ENCODE measurements around the gene ETHE1.

ETHE1 gene

DNA sequence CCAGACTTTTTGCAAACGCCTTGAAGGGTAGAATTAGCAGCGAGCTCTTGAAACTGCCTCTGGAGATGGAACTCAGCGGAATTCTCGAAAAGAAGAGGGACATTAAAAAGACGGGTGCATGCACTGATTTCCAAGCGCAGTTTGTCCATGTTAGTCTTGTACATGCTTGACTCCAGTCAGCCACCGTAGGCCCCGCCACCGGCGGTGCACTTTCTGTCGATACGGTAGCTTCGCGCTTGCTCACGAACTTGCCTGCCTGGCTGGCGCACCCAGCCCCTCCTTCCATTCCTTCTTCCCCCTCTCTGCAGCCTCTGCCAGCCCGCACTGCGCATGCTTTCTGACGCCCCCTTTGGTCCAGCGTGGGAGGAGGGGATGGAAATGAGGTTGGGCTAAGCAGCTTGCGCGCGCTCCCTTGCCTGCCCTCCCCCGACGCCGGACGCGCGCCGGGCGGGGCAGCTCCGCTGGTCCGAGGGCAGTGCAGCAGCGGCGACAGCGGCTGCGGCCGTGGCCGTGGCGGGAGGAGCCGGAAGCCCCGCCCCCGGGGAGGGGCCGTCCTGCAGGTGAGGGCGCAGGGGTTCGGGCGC lies 6.1 kb upstream of the ETHE1 start, which contains the start of gene ZNF575:
Gene ZNF575 (plus strand): TSS at position 227 of the 584 bp plus-strand sequence. CDS start 1,235 bp downstream, outside the sequence.
- Histone ChIP-seq H2BK12ac (ENCODE audit: low read length) (no peak within 1 kb of the TSS), H2BK120ac (ENCODE audit: low read depth, low read length) (no peak within 1 kb of the TSS), H4K8ac (ENCODE audit: low read depth, low read length) (no peak within 1 kb of the TSS), H2AK5ac (ENCODE audit: low read depth, low read length) (peak within 1 kb of the TSS; percentile 76), H2BK15ac (ENCODE audit: low read length) (no peak within 1 kb of the TSS), H3K18ac (ENCODE audit: low read length) (peak within 1 kb of the TSS; percentile 89), H3K4me3 (ENCODE audit: low read length in 2 of 2) (peak within 1 kb of the TSS; percentile 43 to 69), H3K9me3 (replicated peaks in 1 of 2; ENCODE audit: control insufficient read depth in 2 of 2, insufficient read depth in 1 of 2, low read depth in 1 of 2, low read length in 2 of 2) (no peaks in the 10 kb centered on the region), H3K4me1 (ENCODE audit: control insufficient read depth in 2 of 2, insufficient read depth in 1 of 2, low read depth in 1 of 2, low read length in 2 of 2) (peaks cover 8 to 13% of the 10 kb centered on the region in 2 donors), H3K27me3 (ENCODE audit: control insufficient read depth in 3 of 3, insufficient read depth in 3 of 3, low read depth in 1 of 3, low read length in 3 of 3) (no peaks in the 10 kb centered on the region), H3K36me3 (replicated peaks in 1 of 2; ENCODE audit: control insufficient read depth in 2 of 2, insufficient read depth in 2 of 2, low read length in 2 of 2) (peaks cover 3 to 24% of the 10 kb centered on the region in 2 donors), H3K9ac (ENCODE audit: low read depth, low read length, poor library complexity) (peak within 1 kb of the TSS; percentile 79), H4K91ac (ENCODE audit: low read depth, low read length, poor library complexity) (no peak within 1 kb of the TSS), H3K79me1 (ENCODE audit: low read depth, low read length) (no peaks in the 10 kb centered on the region), H2BK5ac (ENCODE audit: low read length) (no peak within 1 kb of the TSS), H3K4me2 (ENCODE audit: insufficient read depth, low read length, poor library complexity, severe bottlenecking) (peak within 1 kb of the TSS; percentile 65), H3K14ac (ENCODE audit: low read length) (no peak within 1 kb of the TSS), H3K4ac (ENCODE audit: low read length) (no peak within 1 kb of the TSS), H3K23ac (ENCODE audit: low read depth, low read length, poor library complexity) (peak within 1 kb of the TSS; percentile 32), H3K27ac (replicated peaks; ENCODE audit: low read length) (peak within 1 kb of the TSS; percentile 81), H2AFZ (ENCODE audit: low read length) (peak within 1 kb of the TSS; percentile 88)
- DNase-seq (ENCODE audit: low spot score): peak; percentile 93
- no CpG with 5 or more reads among the region's 47 CpGs for WGBS, 2 donors (ENCODE audit: extremely low coverage in 2 of 2, insufficient read length in 2 of 2, insufficient replicate concordance in 1 of 2)

GRCh38 chr19:43532571-43532961 lies 5.6 kb upstream of the ETHE1 start:
- Histone ChIP-seq H3K9ac (ENCODE audit: low read depth, low read length, poor library complexity) (peak overlapping the region; percentile 79), H3K79me1 (ENCODE audit: low read depth, low read length) (no peaks in the 10 kb centered on the region), H3K27ac (replicated peaks; ENCODE audit: low read length) (peak overlapping the region; percentile 81), H2AK5ac (ENCODE audit: low read depth, low read length) (peak overlapping the region; percentile 76), H2BK5ac (ENCODE audit: low read length) (no peak overlapping the region), H3K4ac (ENCODE audit: low read length) (no peak overlapping the region), H3K23ac (ENCODE audit: low read depth, low read length, poor library complexity) (no peak overlapping the region), H3K4me1 (ENCODE audit: control insufficient read depth in 2 of 2, insufficient read depth in 1 of 2, low read depth in 1 of 2, low read length in 2 of 2) (peaks cover 8 to 15% of the 10 kb centered on the region in 2 donors), H2BK12ac (ENCODE audit: low read length) (no peak overlapping the region), H3K14ac (ENCODE audit: low read length) (no peak overlapping the region), H3K18ac (ENCODE audit: low read length) (peak overlapping the region; percentile 89), H3K9me3 (replicated peaks in 1 of 2; ENCODE audit: control insufficient read depth in 2 of 2, insufficient read depth in 1 of 2, low read depth in 1 of 2, low read length in 2 of 2) (no peaks in the 10 kb centered on the region), H2BK15ac (ENCODE audit: low read length) (no peak overlapping the region), H3K27me3 (ENCODE audit: control insufficient read depth in 3 of 3, insufficient read depth in 3 of 3, low read depth in 1 of 3, low read length in 3 of 3) (peaks cover 0 to 2% (median 0%) of the 10 kb centered on the region in 3 experiments), H2BK120ac (ENCODE audit: low read depth, low read length) (no peak overlapping the region), H3K4me3 (ENCODE audit: low read length in 2 of 2) (peak overlapping the region; percentile 43 to 69), H4K8ac (ENCODE audit: low read depth, low read length) (no peak overlapping the region), H2AFZ (ENCODE audit: low read length) (peak overlapping the region; percentile 88), H3K4me2 (ENCODE audit: insufficient read depth, low read length, poor library complexity, severe bottlenecking) (peak overlapping the region; percentile 63), H3K36me3 (replicated peaks in 1 of 2; ENCODE audit: control insufficient read depth in 2 of 2, insufficient read depth in 2 of 2, low read length in 2 of 2) (peaks cover 3 to 19% of the 10 kb centered on the region in 2 donors), H4K91ac (ENCODE audit: low read depth, low read length, poor library complexity) (no peak overlapping the region)
- no peak for DNase-seq (ENCODE audit: low spot score)
- WGBS, 2 donors (ENCODE audit: extremely low coverage in 2 of 2, insufficient read length in 2 of 2, insufficient replicate concordance in 1 of 2): no CpG with 5 or more reads among the region's 16 CpGs

DNA sequence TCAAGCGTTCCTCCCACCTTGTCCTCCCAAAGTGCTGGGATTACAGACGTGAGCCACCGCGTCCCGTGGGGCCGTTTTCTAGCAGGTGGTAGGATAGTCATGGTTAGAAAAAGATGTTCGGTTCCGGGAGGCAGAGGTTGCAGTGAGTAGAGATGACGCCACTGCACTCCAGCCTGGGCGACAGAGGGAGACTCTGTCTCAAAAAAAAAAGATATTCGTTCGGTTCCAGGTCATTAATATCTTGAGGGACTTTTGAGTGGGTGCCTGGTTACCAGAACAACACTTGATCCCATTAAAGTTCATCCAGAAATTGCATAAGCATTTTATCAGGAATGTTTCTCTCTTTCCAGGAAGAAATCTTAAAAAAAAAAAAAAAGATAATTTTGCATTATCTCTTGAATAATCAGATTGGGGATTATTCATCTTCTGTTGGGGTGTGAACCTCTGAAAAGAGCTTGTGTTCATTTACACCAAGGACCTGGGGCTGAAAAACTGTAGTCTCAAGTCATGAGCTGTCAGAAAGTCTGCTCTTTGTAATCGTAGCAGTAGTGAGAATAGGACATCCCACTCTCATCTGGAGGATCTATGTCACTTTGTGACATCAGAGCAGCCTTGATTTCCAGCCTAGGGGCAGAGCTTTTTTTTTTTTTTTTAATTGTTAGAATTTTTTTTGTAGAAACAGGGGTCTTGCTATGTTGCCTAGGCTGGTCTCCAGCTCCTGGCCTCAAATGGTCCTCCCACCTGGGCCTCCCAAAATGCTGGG lies 1.0 kb upstream of the ETHE1 start:
- Histone ChIP-seq H3K36me3 (replicated peaks in 1 of 2; ENCODE audit: control insufficient read depth in 2 of 2, insufficient read depth in 2 of 2, low read length in 2 of 2) (no peaks in the 10 kb centered on the region), H3K27me3 (ENCODE audit: control insufficient read depth in 3 of 3, insufficient read depth in 3 of 3, low read depth in 1 of 3, low read length in 3 of 3) (peaks cover 0 to 11% (median 4%) of the 10 kb centered on the region in 3 experiments), H3K9me3 (replicated peaks in 1 of 2; ENCODE audit: control insufficient read depth in 2 of 2, insufficient read depth in 1 of 2, low read depth in 1 of 2, low read length in 2 of 2) (no peaks in the 10 kb centered on the region), H3K23ac (ENCODE audit: low read depth, low read length, poor library complexity) (no peak overlapping the region), H2BK12ac (ENCODE audit: low read length) (no peak overlapping the region), H3K27ac (replicated peaks; ENCODE audit: low read length) (no peak overlapping the region), H2BK120ac (ENCODE audit: low read depth, low read length) (no peak overlapping the region), H4K8ac (ENCODE audit: low read depth, low read length) (no peak overlapping the region), H3K4me2 (ENCODE audit: insufficient read depth, low read length, poor library complexity, severe bottlenecking) (no peak overlapping the region), H3K4ac (ENCODE audit: low read length) (no peak overlapping the region), H2AK5ac (ENCODE audit: low read depth, low read length) (peak overlapping the region; percentile 75), H3K4me3 (ENCODE audit: low read length in 2 of 2) (no peak overlapping the region), H2BK15ac (ENCODE audit: low read length) (no peak overlapping the region), H3K18ac (ENCODE audit: low read length) (no peak overlapping the region), H3K79me1 (ENCODE audit: low read depth, low read length) (peaks cover 2% of the 10 kb centered on the region), H3K14ac (ENCODE audit: low read length) (no peak overlapping the region), H2BK5ac (ENCODE audit: low read length) (no peak overlapping the region), H3K9ac (ENCODE audit: low read depth, low read length, poor library complexity) (no peak overlapping the region), H2AFZ (ENCODE audit: low read length) (peak overlapping the region; percentile 30), H3K4me1 (ENCODE audit: control insufficient read depth in 2 of 2, insufficient read depth in 1 of 2, low read depth in 1 of 2, low read length in 2 of 2) (peaks cover 11 to 21% of the 10 kb centered on the region in 2 donors), H4K91ac (ENCODE audit: low read depth, low read length, poor library complexity) (no peak overlapping the region)
- no CpG with 5 or more reads among the region's 13 CpGs for WGBS, 2 donors (ENCODE audit: extremely low coverage in 2 of 2, insufficient read length in 2 of 2, insufficient replicate concordance in 1 of 2)
- DNase-seq (ENCODE audit: low spot score): no peak

All from neuronal stem cell (in vitro differentiated cells).